ENCODE measurements around the gene ZNF23.

GRCh38 chr16:71423016-71423415, 39.0 kb downstream of the ZNF23 start:
- TF ChIP-seq CTCF (IDR thresholded peaks at IDR 0.05): no peak
- no peak for TF ChIP-seq ZFX (IDR thresholded peaks at IDR 0.05; ENCODE audit: borderline replicate concordance)
